HepG2 (cell line): ENCODE measurements around the gene ITPK1. TPM values are rescaled to one million over a fixed set of nuclear protein-coding genes. Genes with fewer than 3 reads are reported as not detected.

ENCODE experiments used
- ATAC-seq: fragments of 200-7000 bp; cut with Tn5 transposase; 3 replicates; pipeline ENCODE4 v1.9.1; 2020; ENCODE audit warnings: mild to moderate bottlenecking, moderate library complexity
- BruUV-seq: library from RNA; stranded (reverse); fragments of 400-500 nt; replicated peaks from 2 replicates; lab custom pipeline; 2021; lab: Mats Ljungman, UMichigan
- CTCF ChIA-PET: fragments of 300-600 bp; formaldehyde crosslinking; extraction: SDS; loops from one replicate; lab custom pipeline; 2021; ENCODE audit warnings: low total read pairs, inconsistent platforms, low intra/inter-chr PET ratio; lab: Yijun Ruan, JAX
- POLR2A ChIA-PET: fragments of 350-600 bp; sonication (Branson Sonifier 250); formaldehyde crosslinking; loops from one replicate; lab custom pipeline; 2020; ENCODE audit warnings: antibody characterized with exemption, inconsistent platforms; lab: Yijun Ruan, JAX
- DNase-seq: peaks from one replicate; pipeline ENCODE4 v3.0.0-alpha.2; 2015; ENCODE audit warnings: low spot score
- FAIRE-seq: peaks from 3 replicates; lab custom pipeline; 2011; peaks lifted over from hg19 to GRCh38; lab: Jason Lieb, UNC
- H2AFZ ChIP-seq: one replicate; pipeline ENCODE4 v1.6.1; 2011; ENCODE audit warnings: low read length, inconsistent platforms
- H3K27ac ChIP-seq: fragments of 300-600 bp; 3 replicates; pipeline ENCODE4 v1.8.0; 2011; ENCODE audit warnings: mixed run types, mild to moderate bottlenecking, mixed read lengths, low read length, inconsistent platforms; ENCODE audit not compliant: insufficient read depth; ENCODE audit errors: extremely low read length
- H3K27me3 ChIP-seq, 2 experiments: fragments of 200-600 bp in 1 of 2; 2 replicates in 1 of 2; 3 replicates in 1 of 2; pipeline versions ENCODE4 v1.6.0 to v1.8.0; 2011; ENCODE audit warnings: low read length in 2 of 2, mild to moderate bottlenecking in 2 of 2, moderate library complexity in 2 of 2, inconsistent platforms in 1 of 2; ENCODE audit not compliant: insufficient read depth in 2 of 2, control insufficient read depth in 1 of 2
- H3K36me3 ChIP-seq, 2 experiments: fragments of 200-600 bp in 1 of 2; replicated peaks in 1 of 2; 2 replicates in 1 of 2; 3 replicates in 1 of 2; pipeline versions ENCODE4 v1.5.1 to v1.8.0; 2011; ENCODE audit warnings: low read length in 2 of 2, inconsistent platforms in 1 of 2; ENCODE audit not compliant: insufficient read depth in 2 of 2, control insufficient read depth in 1 of 2
- H3K4me1 ChIP-seq: 2 replicates; pipeline ENCODE4 v1.5.1; 2012; ENCODE audit warnings: low read length, inconsistent platforms; ENCODE audit not compliant: insufficient read depth
- H3K4me2 ChIP-seq: 2 replicates; pipeline ENCODE4 v1.6.0; 2011; ENCODE audit warnings: low read depth, low read length, inconsistent platforms
- H3K4me3 ChIP-seq, 3 experiments: fragments of 200-600 bp in 1 of 3; sonication (generic), shearing (Covaris generic) in 1 of 3; replicated peaks in 1 of 3; 2 replicates each; pipeline ENCODE4 v1.5.1; 2011 to 2016; ENCODE audit warnings: low read length in 3 of 3, inconsistent platforms in 2 of 3, low read depth in 2 of 3, mild to moderate bottlenecking in 2 of 3, control low read depth in 1 of 3, mixed read lengths in 1 of 3; ENCODE audit not compliant: insufficient read depth in 1 of 3
- H3K79me2 ChIP-seq: one replicate; pipeline ENCODE4 v1.6.1; 2011; ENCODE audit warnings: low read length, inconsistent platforms; ENCODE audit not compliant: insufficient read depth
- H3K9ac ChIP-seq: 2 replicates; pipeline ENCODE4 v1.6.0; 2011; ENCODE audit warnings: mild to moderate bottlenecking, low read depth, low read length, inconsistent platforms; ENCODE audit not compliant: insufficient read depth
- H3K9me3 ChIP-seq: 2 replicates; pipeline ENCODE4 v1.5.1; 2012; ENCODE audit warnings: mild to moderate bottlenecking, low read length
- H4K20me1 ChIP-seq: 2 replicates; pipeline ENCODE4 v1.6.0; 2011; ENCODE audit warnings: inconsistent platforms, mild to moderate bottlenecking, low read length, moderate library complexity; ENCODE audit not compliant: insufficient read depth
- ATF1 ChIP-seq: IDR thresholded peaks from 2 replicates; pipeline ENCODE4 v1.6.1; 2016; ENCODE audit warnings: mild to moderate bottlenecking, control low read depth
- ATF7-NPFF ChIP-seq: sonication (generic); formaldehyde crosslinking; IDR thresholded peaks from 2 replicates; pipeline ENCODE4 v1.8.1; 2023; ENCODE audit warnings: mild to moderate bottlenecking, low read depth, missing genetic modification reagents, moderate library complexity
- DNMT3B ChIP-seq: conservative IDR thresholded peaks from 2 replicates; pipeline ENCODE4 v1.6.1; 2016; ENCODE audit warnings: missing biosample characterization, control low read depth
- ELF1 ChIP-seq: sonication (generic); formaldehyde crosslinking; IDR thresholded peaks from 2 replicates; pipeline ENCODE4 v1.4.0; 2020; ENCODE audit warnings: missing genetic modification reagents
- FOXO1 ChIP-seq: sonication (generic); formaldehyde crosslinking; IDR thresholded peaks from 2 replicates; pipeline ENCODE4 v1.4.0; 2020; ENCODE audit warnings: missing genetic modification reagents
- PRMT3 ChIP-seq: sonication (generic); formaldehyde crosslinking; IDR thresholded peaks from 2 replicates; pipeline ENCODE4 v1.8.1; 2022; ENCODE audit warnings: low read depth, mild to moderate bottlenecking, moderate library complexity, missing genetic modification reagents, borderline replicate concordance
- SMC3 ChIP-seq: IDR thresholded peaks from 2 replicates; pipeline ENCODE4 v1.6.1; 2011; ENCODE audit warnings: low read length, improper control_type of control experiment
- TMF1 ChIP-seq: sonication (generic); formaldehyde crosslinking; IDR thresholded peaks from 2 replicates; pipeline ENCODE4 v1.8.1; 2022; ENCODE audit warnings: low read depth, missing genetic modification reagents
- ZNF232 ChIP-seq: sonication (generic); formaldehyde crosslinking; IDR thresholded peaks from 2 replicates; pipeline ENCODE4 v1.4.0; 2020; ENCODE audit warnings: missing genetic modification reagents, borderline replicate concordance
- ZNF260 ChIP-seq: sonication (generic); formaldehyde crosslinking; IDR thresholded peaks from 2 replicates; pipeline ENCODE4 v1.4.0; 2020; ENCODE audit warnings: missing genetic modification reagents, low read depth, mild to moderate bottlenecking, borderline replicate concordance
- ZNF333 ChIP-seq: sonication (generic); formaldehyde crosslinking; IDR thresholded peaks from 2 replicates; pipeline ENCODE4 v1.4.0; 2020; ENCODE audit warnings: mild to moderate bottlenecking, missing genetic modification reagents, borderline replicate concordance
- ZNF841 ChIP-seq: sonication (generic); formaldehyde crosslinking; IDR thresholded peaks from 2 replicates; pipeline ENCODE4 v1.8.1; 2023; ENCODE audit warnings: missing genetic modification reagents, borderline replicate concordance
- ZNF850 ChIP-seq: sonication (generic); formaldehyde crosslinking; conservative IDR thresholded peaks from 2 replicates; pipeline ENCODE4 v1.9.0; 2021; ENCODE audit warnings: mild to moderate bottlenecking, missing genetic modification reagents
- WGBS: methylation state at CpG from one replicate; pipeline ENCODE4 v1.1.6; 2017; ENCODE audit warnings: low lambda C conversion rate; 5-methylcytosine and 5-hydroxymethylcytosine counted together
- in situ Hi-C: cut with HindIII; loops from 2 replicates; pipeline ENCODE4 v1.10.0; 2017; ENCODE audit warnings: low pct_unique_long_range_greater_than_20kb; ENCODE audit not compliant: extremely low pct_ligation_motif_present
- intact Hi-C: fragments of 100-400 bp; cut with micrococcal nuclease; formaldehyde crosslinking; loops from one replicate; pipeline ENCODE4 v1.10.0; 2022; ENCODE audit not compliant: unreplicated experiment
- polyA plus RNA-seq, 8 experiments: library from polyadenylated mRNA; depleted of rRNA in 3 of 8; stranded (reverse) in 7 of 8; unstranded in 1 of 8; fragments of >200 nt; fragmentation: Illumina TruSeq in 4 of 8; extraction: Trizol in 4 of 8; gene quantifications; 2 replicates each; pipeline versions ENCODE4 v1.2.1 to v1.2.3, GENCODE V29; 2011 to 2016; ENCODE audit warnings: low read depth in 4 of 8, missing spikeins in 1 of 8, mixed read lengths in 1 of 8; ENCODE audit not compliant: insufficient read depth in 1 of 8
- total RNA-seq, 5 experiments: library from RNA; depleted of rRNA; stranded (reverse); fragments of >200 nt; fragmentation: Illumina TruSeq; extraction: Trizol; gene quantifications; 2 replicates each; pipeline ENCODE4 v1.2.3, GENCODE V29; 2016; ENCODE audit warnings: low read depth in 1 of 5
- TF ChIP-seq, protein P1 (sequence below): sonication (generic); formaldehyde crosslinking; IDR thresholded peaks from 2 replicates; pipeline ENCODE4 v1.4.0; 2020; ENCODE audit warnings: missing genetic modification reagents; ENCODE audit errors: not compliant biosample characterization
- TF ChIP-seq, protein P2 (sequence below): fragments of 450-650 bp; IDR thresholded peaks from 2 replicates; pipeline ENCODE4 v1.6.1; 2017; ENCODE audit warnings: mild to moderate bottlenecking

ITPK1 gene
- total and polyA plus RNA-seq, 2 of the 13 experiments (the other 11 are each of a cell fraction or from before 2014, with no cell fraction given): 20.5 to 47.5 TPM

DNA sequence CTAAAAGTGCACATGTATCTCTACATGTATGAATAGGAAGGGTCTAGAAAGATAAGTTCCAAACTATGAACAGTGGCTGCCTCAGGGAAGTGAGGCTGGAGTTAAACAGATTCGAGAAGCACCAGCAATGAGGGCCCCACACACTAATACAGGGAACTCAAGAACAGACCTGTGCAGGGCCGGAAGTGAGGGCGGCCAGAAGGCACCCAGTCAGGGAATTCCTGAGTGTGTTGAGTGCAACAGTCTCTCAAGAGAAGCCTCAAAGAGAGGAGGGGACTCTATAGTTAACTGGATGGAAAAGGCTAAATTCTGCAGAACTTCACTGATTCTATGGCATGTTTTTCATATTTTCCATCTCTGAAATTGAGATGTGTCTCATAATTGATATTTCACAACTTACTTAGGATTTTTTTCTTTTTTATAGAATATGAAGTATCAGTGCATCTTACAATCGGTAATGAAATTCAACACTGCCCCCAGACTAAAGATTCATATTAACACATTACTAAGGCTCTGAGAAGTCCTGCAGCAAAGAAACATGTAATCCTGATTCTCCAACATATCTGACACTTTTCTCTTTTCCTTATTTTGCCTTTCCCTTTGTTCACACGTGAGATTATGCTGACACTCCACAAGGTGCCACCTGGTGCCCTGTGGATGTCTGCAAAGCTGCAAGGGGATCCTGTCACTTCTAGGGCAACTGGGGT lies 131.5 kb downstream of the ITPK1 start:
- peak overlapping the region; percentile 79 for H3K27ac ChIP-seq
- H4K20me1 ChIP-seq: no peaks in the 10 kb centered on the region; the same call in 1 of the 2 replicates
- 67% methylated on average over 4 of the region's 5 CpGs for WGBS
- H3K4me1 ChIP-seq: peaks cover 53% of the 10 kb centered on the region
- no peak for FAIRE-seq
- DNase-seq: no peak
- no peak for ATAC-seq
- H3K4me3 ChIP-seq: no peak overlapping the region; a peak in 1 of 6 replicates
- H3K4me2 ChIP-seq: peak overlapping the region; percentile 48
- ChIA-PET CTCF (no interaction called here), POLR2A (no interaction called here)
- in situ Hi-C loops: no loop called here
- no peak overlapping the region for H2AFZ ChIP-seq
- peaks cover 9% of the 10 kb centered on the region for H3K9me3 ChIP-seq
- no TSS peak for BruUV-seq
- H3K9ac ChIP-seq: no peak overlapping the region; the same call in 1 of the 2 replicates
- intact Hi-C loops: loop anchor here (2.0 kb wide), 1 partner anchor 37 kb away; no protein-coding TSS in a partner anchor
- H3K79me2 ChIP-seq: no peaks in the 10 kb centered on the region
- TF ChIP-seq ZNF260 (CRISPR knock-in tag): no peak
- TF ChIP-seq ATF7-NPFF: 0 out of 2 replicates have a peak, but pooled peaks have one; percentile 46
- TF ChIP-seq SMC3: 0 out of 2 replicates have a peak, but pooled peaks have one; percentile 9
- no peaks in the 10 kb centered on the region for H3K27me3 ChIP-seq
- 0 out of 5 replicates have a peak, but pooled peaks cover 0 to 5% of the 10 kb centered on the region in 2 experiments for H3K36me3 ChIP-seq

DNA sequence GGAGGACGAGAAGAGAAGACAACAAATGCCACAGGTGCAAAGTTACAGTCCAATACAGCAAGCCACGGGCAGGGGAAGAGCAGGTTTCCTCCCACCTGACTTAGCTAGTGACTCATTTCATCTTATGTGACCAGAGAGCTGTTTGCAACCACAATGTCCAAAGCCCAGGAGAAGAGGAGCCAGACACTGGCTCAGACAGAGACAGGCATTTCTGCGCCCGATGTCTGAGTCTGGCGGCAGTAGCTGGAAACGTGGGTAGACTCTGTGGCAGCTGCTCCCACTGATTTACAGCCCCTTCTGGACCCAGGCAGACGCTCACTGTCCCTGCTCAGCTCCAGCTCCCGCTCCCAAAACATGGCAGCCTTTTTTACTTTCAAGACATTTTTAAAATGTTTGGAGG lies 132.8 kb downstream of the ITPK1 start:
- peak; percentile 22 for DNase-seq
- WGBS: 85% methylated on average over 8 of the region's 8 CpGs
- in situ Hi-C loops: no loop called here
- TF ChIP-seq ZNF841 (CRISPR knock-in tag): no peak
- no peak for TF ChIP-seq TMF1
- TF ChIP-seq ZNF850: no peak
- TF ChIP-seq ZNF232: no peak
- no peak for TF ChIP-seq ATF1 (CRISPR knock-in tag)
- no peak for TF ChIP-seq DNMT3B (CRISPR knock-in tag)
- no peak for TF ChIP-seq ZNF333 (CRISPR knock-in tag)
- TF ChIP-seq, protein P1, sequence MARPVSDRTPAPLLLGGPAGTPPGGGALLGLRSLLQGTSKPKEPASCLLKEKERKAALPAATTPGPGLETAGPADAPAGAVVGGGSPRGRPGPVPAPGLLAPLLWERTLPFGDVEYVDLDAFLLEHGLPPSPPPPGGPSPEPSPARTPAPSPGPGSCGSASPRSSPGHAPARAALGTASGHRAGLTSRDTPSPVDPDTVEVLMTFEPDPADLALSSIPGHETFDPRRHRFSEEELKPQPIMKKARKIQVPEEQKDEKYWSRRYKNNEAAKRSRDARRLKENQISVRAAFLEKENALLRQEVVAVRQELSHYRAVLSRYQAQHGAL (CRISPR knock-in tag): no peak
- TF ChIP-seq PRMT3 (CRISPR knock-in tag): no peak
- TF ChIP-seq, protein P2, sequence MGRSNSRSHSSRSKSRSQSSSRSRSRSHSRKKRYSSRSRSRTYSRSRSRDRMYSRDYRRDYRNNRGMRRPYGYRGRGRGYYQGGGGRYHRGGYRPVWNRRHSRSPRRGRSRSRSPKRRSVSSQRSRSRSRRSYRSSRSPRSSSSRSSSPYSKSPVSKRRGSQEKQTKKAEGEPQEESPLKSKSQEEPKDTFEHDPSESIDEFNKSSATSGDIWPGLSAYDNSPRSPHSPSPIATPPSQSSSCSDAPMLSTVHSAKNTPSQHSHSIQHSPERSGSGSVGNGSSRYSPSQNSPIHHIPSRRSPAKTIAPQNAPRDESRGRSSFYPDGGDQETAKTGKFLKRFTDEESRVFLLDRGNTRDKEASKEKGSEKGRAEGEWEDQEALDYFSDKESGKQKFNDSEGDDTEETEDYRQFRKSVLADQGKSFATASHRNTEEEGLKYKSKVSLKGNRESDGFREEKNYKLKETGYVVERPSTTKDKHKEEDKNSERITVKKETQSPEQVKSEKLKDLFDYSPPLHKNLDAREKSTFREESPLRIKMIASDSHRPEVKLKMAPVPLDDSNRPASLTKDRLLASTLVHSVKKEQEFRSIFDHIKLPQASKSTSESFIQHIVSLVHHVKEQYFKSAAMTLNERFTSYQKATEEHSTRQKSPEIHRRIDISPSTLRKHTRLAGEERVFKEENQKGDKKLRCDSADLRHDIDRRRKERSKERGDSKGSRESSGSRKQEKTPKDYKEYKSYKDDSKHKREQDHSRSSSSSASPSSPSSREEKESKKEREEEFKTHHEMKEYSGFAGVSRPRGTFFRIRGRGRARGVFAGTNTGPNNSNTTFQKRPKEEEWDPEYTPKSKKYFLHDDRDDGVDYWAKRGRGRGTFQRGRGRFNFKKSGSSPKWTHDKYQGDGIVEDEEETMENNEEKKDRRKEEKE: no peak
- TF ChIP-seq ELF1: no peak
- TF ChIP-seq FOXO1: no peak

More for the DNA sequence above, 132.8 kb downstream of the ITPK1 start:
- Histone ChIP-seq H3K4me3 (no peak overlapping the region), H3K9ac (no peak overlapping the region), H3K27me3 (no peaks in the 10 kb centered on the region), H3K4me1 (peaks cover 53% of the 10 kb centered on the region), H4K20me1 (no peaks in the 10 kb centered on the region; the same call in 1 of the 2 replicates), H3K4me2 (no peak overlapping the region), H3K79me2 (no peaks in the 10 kb centered on the region), H3K36me3 (0 out of 5 replicates have a peak, but pooled peaks cover 0 to 6% of the 10 kb centered on the region in 2 experiments), H3K9me3 (peaks cover 22% of the 10 kb centered on the region), H3K27ac (no peak overlapping the region), H2AFZ (no peak overlapping the region)
- no TSS peak for BruUV-seq
- ChIA-PET POLR2A (no interaction called here), CTCF (no interaction called here)
- FAIRE-seq (no peak), ATAC-seq (no peak)
- intact Hi-C loops: no loop called here
